Skin epidermis (tissue), 12 donors: ENCODE results near the gene CC2D2A.
A peak's percentile ranks its signal among the peaks of the same experiment; 100 is the strongest.

Source experiments
- H3K27ac ChIP-seq, 21 experiments: fragments of 200-600 bp; sonication (generic) in 11 of 21; one replicate each; pipeline ENCODE4 v1.5.0; 2020; ENCODE audit warnings: mild to moderate bottlenecking in 3 of 21, inconsistent platforms in 2 of 21, moderate library complexity in 2 of 21
- H3K4me3 ChIP-seq, 7 experiments: fragments of 200-600 bp; sonication (generic) in 2 of 7; one replicate each; pipeline ENCODE4 v1.5.0; 2020; ENCODE audit warnings: inconsistent platforms in 2 of 7, mild to moderate bottlenecking in 2 of 7, moderate library complexity in 1 of 7

Gene CC2D2A

GRCh38 chr4:15547392-15547791 is 77.7 kb downstream of the CC2D2A start:
- no peak overlapping the region for H3K4me3 ChIP-seq
- H3K27ac ChIP-seq = peak overlapping the region in 1 of 21 experiments; percentile 30

- H3K4me3 ChIP-seq = no peak overlapping the region
- H3K27ac ChIP-seq = no peak overlapping the region
These were observed 80.8 kb downstream of the CC2D2A start for GRCh38 chr4:15550491-15550890.

DNA sequence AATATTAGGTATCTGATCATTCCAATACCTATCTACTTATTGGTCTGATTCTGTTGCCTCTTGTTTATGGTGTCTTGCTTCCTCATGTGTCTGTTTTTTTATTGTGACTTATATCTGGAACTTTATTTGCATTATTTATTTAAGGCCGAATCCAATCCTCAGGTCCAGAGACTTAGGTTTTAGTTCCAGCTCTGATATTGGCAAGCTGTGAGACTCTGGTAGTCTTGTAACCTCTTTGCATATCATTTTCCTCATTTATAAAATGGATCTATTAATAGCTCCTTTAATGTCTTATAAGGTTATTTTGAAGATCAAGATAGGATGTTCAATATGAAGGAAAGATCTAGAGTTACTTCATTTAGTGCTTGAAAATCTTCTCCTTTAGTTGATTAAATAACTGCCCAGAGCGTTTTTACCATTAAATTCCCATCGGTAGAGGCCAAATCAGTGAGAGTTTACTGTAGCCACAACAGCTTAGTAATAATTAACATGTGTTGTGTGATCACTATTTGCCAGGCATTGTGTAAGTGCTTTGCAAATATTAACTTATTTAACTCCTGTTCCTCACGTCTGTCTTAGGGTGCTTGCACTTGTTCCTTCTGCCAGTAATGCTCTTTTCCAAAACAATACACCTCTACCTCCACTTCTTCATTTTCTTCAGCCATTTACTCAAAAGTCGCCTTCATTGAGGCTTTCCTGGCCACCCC is 82.2 kb downstream of the CC2D2A start:
- Histone ChIP-seq H3K4me3 (no peak overlapping the region), H3K27ac (no peak overlapping the region)

DNA sequence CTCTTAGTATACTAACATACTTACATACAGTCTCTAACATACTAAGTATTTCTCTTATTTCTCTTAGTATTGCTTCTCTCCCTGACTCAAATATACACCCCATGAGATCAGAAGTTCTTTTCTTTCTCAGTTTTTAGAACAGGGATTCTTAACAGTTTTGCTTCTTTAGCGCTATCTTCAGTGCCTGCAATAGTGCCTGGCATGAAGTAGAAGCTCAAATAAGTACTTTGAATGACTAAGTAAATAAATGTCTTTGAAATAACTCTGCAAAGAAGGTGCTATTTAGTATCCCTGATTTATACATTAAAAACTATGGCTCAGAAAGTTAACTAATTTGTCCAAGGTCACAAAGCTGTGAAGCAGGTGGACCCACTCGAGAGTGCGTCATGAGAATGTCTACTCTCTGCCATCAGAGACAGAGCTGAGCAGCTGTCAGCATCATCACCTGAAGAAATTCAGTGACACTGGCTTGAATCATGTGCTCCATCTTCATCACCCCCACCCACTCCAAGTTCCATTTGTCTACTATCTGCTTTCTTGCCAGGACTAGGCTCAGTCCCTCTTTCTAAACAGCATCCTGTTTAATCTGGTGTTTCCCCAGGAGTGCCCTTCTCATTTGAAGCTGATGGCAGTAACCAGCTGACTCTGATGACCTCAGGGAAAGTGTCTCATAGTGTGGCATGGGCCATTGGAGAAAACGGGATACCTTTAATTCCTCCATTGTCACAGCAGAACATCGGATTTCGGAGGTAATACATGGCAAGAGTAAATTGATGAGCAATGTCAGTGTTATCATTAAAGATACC is 83.1 kb downstream of the CC2D2A start:
- no peak overlapping the region for H3K4me3 ChIP-seq
- H3K27ac ChIP-seq = no peak overlapping the region

DNA sequence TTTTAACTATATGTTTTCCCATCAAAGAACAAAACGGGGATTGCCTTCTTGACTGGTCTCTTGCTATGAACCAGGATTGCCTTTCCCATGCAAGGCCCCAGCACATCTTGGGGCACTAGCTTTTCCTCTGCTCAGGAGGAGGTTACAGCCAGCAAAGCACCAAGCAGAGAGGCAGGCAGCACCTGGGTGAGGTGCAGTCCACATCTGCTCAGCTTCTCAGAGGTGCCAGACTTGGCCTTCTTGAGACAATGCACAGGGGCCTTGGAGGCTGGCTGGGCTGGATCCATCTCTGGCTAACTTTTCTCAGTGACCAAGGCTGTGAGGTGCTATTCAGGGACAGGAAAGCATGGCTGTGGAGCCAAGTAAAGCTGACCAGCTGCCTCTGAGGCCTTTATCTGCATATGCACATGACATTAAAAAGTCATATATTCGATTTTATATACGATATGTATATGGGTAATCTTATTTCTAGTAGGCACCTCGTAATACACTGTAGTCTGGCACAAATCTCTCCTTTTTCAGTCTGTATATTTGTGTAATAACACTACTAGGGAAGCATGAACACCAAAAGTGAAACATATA is 86.9 kb downstream of the CC2D2A start:
- no peak overlapping the region for H3K27ac ChIP-seq
- H3K4me3 ChIP-seq = no peak overlapping the region

GRCh38 chr4:15557786-15558550 is 88.3 kb downstream of the CC2D2A start:
- no peak overlapping the region for H3K27ac ChIP-seq
- no peak overlapping the region for H3K4me3 ChIP-seq

DNA sequence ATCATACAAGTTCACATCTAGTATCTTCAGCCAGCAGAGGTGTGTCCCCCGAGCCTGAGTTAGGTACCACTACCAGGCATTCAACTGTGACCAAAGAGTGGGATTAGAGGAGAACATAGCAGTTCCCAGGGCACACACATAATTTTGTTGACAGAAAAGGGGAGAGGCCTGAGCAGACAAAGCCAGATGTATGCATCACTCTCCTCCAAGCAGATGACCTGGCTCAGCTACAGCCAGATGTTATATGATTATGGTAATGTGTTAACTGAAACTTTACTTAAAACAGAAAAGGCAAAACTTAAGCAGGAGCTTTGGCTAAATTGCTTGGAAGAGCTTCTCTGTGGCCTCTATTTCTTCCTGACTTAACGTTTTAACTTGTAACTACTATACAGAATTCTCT is 88.9 kb downstream of the CC2D2A start:
- no peak overlapping the region for H3K4me3 ChIP-seq
- H3K27ac ChIP-seq = no peak overlapping the region

GRCh38 chr4:15562114-15562513 is 92.4 kb downstream of the CC2D2A start:
- Histone ChIP-seq H3K4me3 (no peak overlapping the region), H3K27ac (no peak overlapping the region)

DNA sequence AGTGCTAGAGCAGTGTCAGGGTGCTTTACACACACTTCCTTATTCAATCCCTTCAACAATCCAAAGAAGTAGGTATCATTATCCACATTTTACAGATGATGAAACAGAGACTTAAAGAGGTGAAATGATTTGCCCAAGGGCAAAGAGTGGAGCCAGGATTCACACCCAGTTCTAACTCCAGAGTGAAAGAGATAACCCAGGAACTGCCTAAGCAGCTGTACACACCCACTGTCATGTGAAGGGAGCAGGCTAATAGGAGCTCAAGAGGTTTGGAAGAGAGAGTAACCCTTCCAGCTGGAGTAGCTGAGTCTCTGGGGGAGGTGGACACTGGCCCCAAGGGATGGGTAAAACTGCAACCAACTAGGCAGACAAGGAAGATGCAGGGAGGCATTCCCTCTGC is 92.9 kb downstream of the CC2D2A start:
- Histone ChIP-seq H3K4me3 (no peak overlapping the region), H3K27ac (no peak overlapping the region)

DNA sequence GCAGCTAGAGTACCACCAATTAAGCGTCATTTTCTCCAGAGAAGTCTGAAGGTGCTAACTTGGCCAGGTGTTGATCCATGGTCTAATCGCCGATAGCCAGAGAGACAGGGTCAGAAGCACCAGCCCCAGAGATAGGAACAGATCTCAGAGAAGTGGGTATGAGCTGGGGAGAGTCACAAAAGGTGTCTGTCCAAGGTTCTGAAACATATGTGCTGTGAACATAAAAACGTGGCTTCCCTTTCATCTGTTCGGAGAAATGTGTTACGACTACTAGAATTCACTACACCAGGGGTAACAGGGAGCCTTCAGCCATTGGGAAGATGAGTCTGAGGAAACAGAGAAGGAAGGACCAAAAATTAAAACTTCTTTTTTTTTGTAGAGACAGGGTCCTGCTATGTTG is 94.2 kb downstream of the CC2D2A start:
- Histone ChIP-seq H3K27ac (no peak overlapping the region), H3K4me3 (no peak overlapping the region)

- Histone ChIP-seq H3K27ac (no peak overlapping the region), H3K4me3 (no peak overlapping the region)
These were observed 99.1 kb downstream of the CC2D2A start for GRCh38 chr4:15568821-15569220.

DNA sequence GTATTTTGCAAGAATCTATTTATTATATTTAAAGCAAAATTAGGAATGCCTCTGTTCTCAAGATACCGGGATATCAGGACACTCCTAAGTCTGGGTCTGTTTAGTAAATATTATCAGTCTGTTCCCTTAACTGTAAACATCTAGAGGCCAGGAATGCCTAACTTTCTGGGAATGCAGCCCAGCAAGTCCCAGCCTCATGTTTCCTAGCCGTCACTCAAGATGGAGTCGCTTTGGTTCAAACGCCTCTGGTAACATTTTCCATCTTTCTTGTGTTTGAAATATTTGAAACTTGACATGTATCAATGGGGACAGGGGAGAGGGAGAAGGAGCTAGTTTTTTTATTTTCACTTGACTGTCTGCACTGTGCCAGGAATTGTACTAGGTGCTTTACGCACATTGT is 100.1 kb downstream of the CC2D2A start:
- Histone ChIP-seq H3K4me3 (no peak overlapping the region), H3K27ac (no peak overlapping the region)

GRCh38 chr4:15575966-15576365 is 106.3 kb downstream of the CC2D2A start:
- H3K4me3 ChIP-seq = no peak overlapping the region
- no peak overlapping the region for H3K27ac ChIP-seq

DNA sequence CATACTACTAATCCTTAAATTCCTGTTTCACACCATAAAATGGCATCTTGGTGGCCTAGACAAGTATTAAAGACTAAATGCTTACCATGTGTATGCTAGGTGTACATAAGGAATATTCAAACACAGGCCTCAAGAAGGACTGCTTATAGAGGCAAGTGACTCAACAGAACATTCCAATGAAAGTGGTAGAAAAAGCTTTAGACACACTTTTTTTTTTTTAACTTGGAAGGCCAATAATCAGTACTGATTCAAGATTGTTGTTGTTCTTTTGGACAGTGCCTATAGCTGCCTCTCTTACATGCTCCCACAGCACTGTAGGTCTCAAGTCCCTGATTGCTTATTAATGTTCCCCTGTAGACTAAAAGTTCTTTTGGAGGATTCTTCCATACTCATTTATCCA is 107.8 kb downstream of the CC2D2A start:
- no peak overlapping the region for H3K27ac ChIP-seq
- H3K4me3 ChIP-seq = no peak overlapping the region

GRCh38 chr4:15584785-15585184 is 115.1 kb downstream of the CC2D2A start:
- H3K27ac ChIP-seq = no peak overlapping the region

GRCh38 chr4:15585331-15585730 is 115.6 kb downstream of the CC2D2A start:
- no peak overlapping the region for H3K27ac ChIP-seq
- no peak overlapping the region for H3K4me3 ChIP-seq

More at GRCh38 chr4:15584785-15585184, 115.1 kb downstream of the CC2D2A start:
- no peak overlapping the region for H3K4me3 ChIP-seq

DNA sequence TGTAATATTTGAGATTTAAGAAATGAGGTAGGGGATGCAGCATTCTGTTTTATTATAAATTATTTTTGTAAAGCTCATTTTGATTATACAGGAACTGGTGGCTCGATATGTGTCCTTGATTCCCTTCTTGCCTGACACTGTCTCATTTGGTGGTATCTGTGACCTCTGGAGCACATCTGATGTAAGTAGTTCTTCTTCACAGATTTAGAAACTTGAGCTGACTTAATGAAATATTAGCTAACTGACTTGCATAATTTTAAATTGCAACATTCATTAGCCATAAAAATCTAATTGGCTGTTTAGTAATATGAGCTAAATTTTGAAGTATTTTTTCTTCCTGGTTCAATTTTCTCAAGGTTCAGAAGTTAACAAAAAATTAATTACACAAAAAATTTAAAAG is 116.4 kb downstream of the CC2D2A start:
- no peak overlapping the region for H3K27ac ChIP-seq
- no peak overlapping the region for H3K4me3 ChIP-seq

DNA sequence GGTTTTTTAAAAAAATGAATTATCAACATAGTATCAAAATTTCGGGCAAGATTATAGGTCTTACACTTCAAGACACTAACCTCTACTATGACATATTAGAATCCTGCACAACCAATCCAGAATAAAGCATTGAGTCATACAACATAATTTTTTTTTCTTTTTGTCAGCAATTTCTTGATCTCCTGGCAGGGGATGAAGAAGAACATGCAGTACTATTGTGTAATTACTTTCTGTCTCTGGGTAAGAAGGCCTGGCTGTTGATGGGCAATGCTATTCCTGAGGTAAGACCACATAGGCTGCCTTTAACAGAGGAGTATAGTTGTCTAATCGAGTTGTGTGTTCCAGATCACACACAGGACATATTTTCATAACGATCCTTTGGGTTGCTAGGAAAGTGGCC is 118.0 kb downstream of the CC2D2A start:
- no peak overlapping the region for H3K27ac ChIP-seq
- no peak overlapping the region for H3K4me3 ChIP-seq

- Histone ChIP-seq H3K27ac (no peak overlapping the region), H3K4me3 (no peak overlapping the region)
These were observed 123.1 kb downstream of the CC2D2A start for GRCh38 chr4:15592799-15593198.

- H3K27ac ChIP-seq = no peak overlapping the region
These were observed 129.0 kb downstream of the CC2D2A start for GRCh38 chr4:15598644-15599043.

More at GRCh38 chr4:15598644-15599043, 129.0 kb downstream of the CC2D2A start:
- no peak overlapping the region for H3K4me3 ChIP-seq
